Fibroblast of lung (primary cell): Measurements from ENCODE around the gene PLEKHG7. TPM values are rescaled to one million over a fixed set of nuclear protein-coding genes. Genes with fewer than 3 reads are reported as not detected.

Experiments
- DNase-seq, 2 donors: peaks; one replicate each; pipeline versions ENCODE4 v3.0.0 to v3.0.0-alpha.2; 2010; ENCODE audit warnings: low read depth in 2 of 2
- H2AFZ ChIP-seq: 2 replicates; pipeline ENCODE4 v1.5.1; 2012; ENCODE audit warnings: low read length, control low read depth, inconsistent platforms
- H3K27ac ChIP-seq: 2 replicates; pipeline ENCODE4 v1.5.1; 2011; ENCODE audit warnings: low read length, control low read depth; ENCODE audit not compliant: insufficient read depth
- H3K27me3 ChIP-seq: 2 replicates; pipeline ENCODE4 v1.5.1; 2011; ENCODE audit warnings: mild to moderate bottlenecking, low read length; ENCODE audit not compliant: control insufficient read depth, insufficient read depth
- H3K36me3 ChIP-seq: 2 replicates; pipeline ENCODE4 v1.5.1; 2011; ENCODE audit warnings: low read length; ENCODE audit not compliant: control insufficient read depth, insufficient read depth
- H3K4me1 ChIP-seq: 2 replicates; pipeline ENCODE4 v1.5.1; 2011; ENCODE audit warnings: low read length; ENCODE audit not compliant: control insufficient read depth, insufficient read depth; ENCODE audit errors: extremely low read depth
- H3K4me2 ChIP-seq: 2 replicates; pipeline ENCODE4 v1.5.1; 2011; ENCODE audit warnings: low read length, control low read depth; ENCODE audit not compliant: insufficient read depth; ENCODE audit errors: extremely low read depth
- H3K4me3 ChIP-seq, 4 experiments: fragments of 200-600 bp in 1 of 4; sonication (generic) in 1 of 4; replicated peaks in 1 of 4; 2 replicates each; pipeline ENCODE4 v1.5.1; 2011 to 2016; ENCODE audit warnings: low read length in 4 of 4, low read depth in 3 of 4, mild to moderate bottlenecking in 3 of 4, control low read depth in 2 of 4, inconsistent platforms in 1 of 4, mixed read lengths in 1 of 4; ENCODE audit not compliant: insufficient read depth in 1 of 4; ENCODE audit errors: control extremely low read depth in 1 of 4
- H3K79me2 ChIP-seq: 2 replicates; pipeline ENCODE4 v1.5.1; 2012; ENCODE audit warnings: mild to moderate bottlenecking, low read length, inconsistent platforms; ENCODE audit not compliant: control insufficient read depth, insufficient read depth
- H3K9ac ChIP-seq: 2 replicates; pipeline ENCODE4 v1.5.1; 2011; ENCODE audit warnings: mild to moderate bottlenecking, low read length, control low read depth; ENCODE audit not compliant: insufficient read depth
- H3K9me3 ChIP-seq: 2 replicates; pipeline ENCODE4 v1.5.1; 2012; ENCODE audit warnings: low read depth, low read length; ENCODE audit not compliant: control insufficient read depth, insufficient read depth
- H4K20me1 ChIP-seq: 2 replicates; pipeline ENCODE4 v1.5.1; 2011; ENCODE audit warnings: low read length; ENCODE audit not compliant: control insufficient read depth, insufficient read depth; ENCODE audit errors: extremely low read depth
- CTCF ChIP-seq, 2 donors: IDR thresholded peaks in 1 of 2; conservative IDR thresholded peaks in 1 of 2; 1 replicate in 1 of 2; 2 replicates in 1 of 2; pipeline ENCODE4 v1.5.1; 2011 to 2012; ENCODE audit warnings: low read length in 2 of 2, control low read depth in 1 of 2, inconsistent platforms in 1 of 2, low read depth in 1 of 2, mild to moderate bottlenecking in 1 of 2
- EZH2 ChIP-seq: IDR thresholded peaks from 2 replicates; pipeline ENCODE4 v1.5.1; 2012; ENCODE audit warnings: low read length, control low read depth, mild to moderate bottlenecking; ENCODE audit errors: missing control alignments
- polyA plus RNA-seq, 2 donors: library from polyadenylated mRNA; depleted of rRNA in 1 of 2; stranded (reverse) in 1 of 2; unstranded in 1 of 2; fragments of >200 nt; gene quantifications; 2 replicates each; pipeline ENCODE4 v1.2.1, GENCODE V29; 2011 to 2012; ENCODE audit warnings: missing spikeins in 1 of 2
- total RNA-seq: library from RNA; depleted of rRNA; stranded (reverse); fragments of >200 nt; gene quantifications from 2 replicates; pipeline ENCODE4 v1.2.1, GENCODE V29; 2014

The PLEKHG7 gene
- total and polyA plus RNA-seq, 2 donors (not counting 1 experiment from before 2014, with no cell fraction given): not detected

- Histone ChIP-seq H3K4me1 (no peaks in the 10 kb centered on the region), H3K79me2 (no peaks in the 10 kb centered on the region), H3K9me3 (no peaks in the 10 kb centered on the region), H2AFZ (no peak overlapping the region), H3K27me3 (no peaks in the 10 kb centered on the region), H3K9ac (no peak overlapping the region), H3K4me3 (no peak overlapping the region), H4K20me1 (no peaks in the 10 kb centered on the region), H3K27ac (no peak overlapping the region), H3K36me3 (no peaks in the 10 kb centered on the region), H3K4me2 (no peak overlapping the region)
- no peak for DNase-seq
- TF ChIP-seq CTCF (conservative IDR thresholded peaks at IDR 0.05 in 1 of 2, IDR thresholded peaks at IDR 0.05 in 1 of 2; ENCODE audit: low read depth in 1 of 2, low read length in 2 of 2) (no peak), EZH2 (no peak)
These were observed 26.1 kb upstream of the PLEKHG7 start for GRCh38 chr12:92676710-92677109.

- Histone ChIP-seq H3K27me3 (no peaks in the 10 kb centered on the region), H2AFZ (no peak overlapping the region), H3K27ac (no peak overlapping the region), H3K4me2 (no peak overlapping the region), H3K36me3 (no peaks in the 10 kb centered on the region), H4K20me1 (no peaks in the 10 kb centered on the region), H3K79me2 (no peaks in the 10 kb centered on the region), H3K9ac (no peak overlapping the region), H3K9me3 (no peaks in the 10 kb centered on the region), H3K4me1 (no peaks in the 10 kb centered on the region), H3K4me3 (no peak overlapping the region)
- no peak for DNase-seq
- no peak for TF ChIP-seq CTCF (conservative IDR thresholded peaks at IDR 0.05 in 1 of 2, IDR thresholded peaks at IDR 0.05 in 1 of 2; ENCODE audit: low read depth in 1 of 2, low read length in 2 of 2)
- TF ChIP-seq EZH2: no peak
These were observed 12.2 kb upstream of the PLEKHG7 start for GRCh38 chr12:92690601-92691000.

- Histone ChIP-seq H3K9me3 (no peaks in the 10 kb centered on the region), H3K27me3 (no peaks in the 10 kb centered on the region), H3K9ac (no peak overlapping the region), H3K36me3 (no peaks in the 10 kb centered on the region), H3K4me2 (no peak overlapping the region), H4K20me1 (no peaks in the 10 kb centered on the region), H2AFZ (no peak overlapping the region), H3K4me3 (no peak overlapping the region), H3K27ac (no peak overlapping the region), H3K79me2 (no peaks in the 10 kb centered on the region), H3K4me1 (no peaks in the 10 kb centered on the region)
- TF ChIP-seq CTCF (conservative IDR thresholded peaks at IDR 0.05 in 1 of 2, IDR thresholded peaks at IDR 0.05 in 1 of 2; ENCODE audit: low read depth in 1 of 2, low read length in 2 of 2): no peak
- TF ChIP-seq EZH2: no peak
- no peak for DNase-seq
These were observed 7.7 kb upstream of the PLEKHG7 start for GRCh38 chr12:92695056-92695455.
